ENCODE measurements around the gene PNMA6F.

DNA sequence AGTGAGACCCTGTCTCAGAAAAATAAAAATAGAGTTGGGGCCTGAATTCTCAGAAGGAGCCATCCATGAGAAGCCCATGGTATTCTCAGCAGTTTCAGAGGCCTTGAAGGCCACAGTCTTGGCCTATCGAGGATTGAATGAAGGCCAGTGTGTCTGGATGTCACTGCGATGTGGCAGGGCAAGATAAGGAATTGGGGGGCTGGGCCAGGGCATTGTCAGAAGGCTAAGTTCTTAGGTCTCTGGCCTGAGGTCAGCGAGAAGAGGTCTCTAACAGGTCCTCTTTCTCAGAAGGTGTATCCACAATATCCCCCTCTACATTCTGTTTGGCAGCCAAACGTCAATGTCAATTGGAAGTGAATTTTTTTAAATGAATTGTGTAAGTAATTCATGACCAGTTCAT, 18.1 kb upstream of the PNMA6F start:
- TF ChIP-seq, protein P1, sequence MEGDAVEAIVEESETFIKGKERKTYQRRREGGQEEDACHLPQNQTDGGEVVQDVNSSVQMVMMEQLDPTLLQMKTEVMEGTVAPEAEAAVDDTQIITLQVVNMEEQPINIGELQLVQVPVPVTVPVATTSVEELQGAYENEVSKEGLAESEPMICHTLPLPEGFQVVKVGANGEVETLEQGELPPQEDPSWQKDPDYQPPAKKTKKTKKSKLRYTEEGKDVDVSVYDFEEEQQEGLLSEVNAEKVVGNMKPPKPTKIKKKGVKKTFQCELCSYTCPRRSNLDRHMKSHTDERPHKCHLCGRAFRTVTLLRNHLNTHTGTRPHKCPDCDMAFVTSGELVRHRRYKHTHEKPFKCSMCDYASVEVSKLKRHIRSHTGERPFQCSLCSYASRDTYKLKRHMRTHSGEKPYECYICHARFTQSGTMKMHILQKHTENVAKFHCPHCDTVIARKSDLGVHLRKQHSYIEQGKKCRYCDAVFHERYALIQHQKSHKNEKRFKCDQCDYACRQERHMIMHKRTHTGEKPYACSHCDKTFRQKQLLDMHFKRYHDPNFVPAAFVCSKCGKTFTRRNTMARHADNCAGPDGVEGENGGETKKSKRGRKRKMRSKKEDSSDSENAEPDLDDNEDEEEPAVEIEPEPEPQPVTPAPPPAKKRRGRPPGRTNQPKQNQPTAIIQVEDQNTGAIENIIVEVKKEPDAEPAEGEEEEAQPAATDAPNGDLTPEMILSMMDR (conservative IDR thresholded peaks at IDR 0.05 in 1 of 2, IDR thresholded peaks at IDR 0.05 in 1 of 2; ENCODE audit: extremely low read depth in 1 of 2, insufficient read depth in 1 of 2, low read depth in 1 of 2, low read length in 2 of 2) = no peak
- TF ChIP-seq EZH2 (IDR thresholded peaks at IDR 0.05; ENCODE audit: borderline replicate concordance, low read length) = no peak

Measured in mammary epithelial cell (primary cell).